Measurements from ENCODE around the gene WSCD2.

DNA sequence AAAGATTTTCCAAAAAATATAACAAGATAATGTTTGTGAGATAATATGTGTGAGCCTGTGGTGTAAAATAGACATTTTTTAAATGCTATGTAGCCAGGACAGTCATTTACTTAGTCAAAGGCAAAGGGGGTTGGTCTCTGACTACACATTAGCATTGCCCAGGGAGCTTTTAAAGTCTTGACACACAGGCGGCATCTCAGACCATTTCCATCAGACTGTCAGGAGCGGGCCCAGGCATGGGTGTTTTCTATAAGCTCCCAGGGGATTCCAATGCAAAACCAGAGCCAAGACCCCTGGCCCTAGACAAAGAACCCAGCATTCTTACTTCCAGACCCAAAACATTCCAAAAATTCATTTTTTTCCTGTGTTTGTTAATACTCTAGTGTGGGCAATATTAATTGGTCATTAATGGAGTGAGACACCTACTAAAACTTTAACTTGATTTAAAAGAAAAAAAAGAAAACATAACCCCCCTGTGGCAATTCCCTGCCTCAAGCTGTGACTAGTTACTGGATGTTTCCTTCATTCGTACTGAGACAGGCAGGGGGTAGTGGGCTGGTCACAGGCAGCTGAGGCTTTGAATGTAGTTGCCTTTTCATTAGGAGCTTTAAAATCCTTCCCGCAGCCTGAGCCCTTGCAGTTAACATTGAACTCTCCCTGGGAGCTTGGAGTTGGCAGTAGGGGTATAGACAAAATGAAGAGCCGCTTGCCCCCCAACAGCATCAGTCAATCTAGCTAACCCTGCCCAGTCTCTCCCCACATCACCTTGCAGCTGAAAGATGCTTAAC is 106.3 kb downstream of the WSCD2 start:
- TF ChIP-seq POLR2AphosphoS5 (IDR thresholded peaks at IDR 0.05; ENCODE audit: insufficient read depth, low read depth, low read length): no peak
- TF ChIP-seq, protein P1, sequence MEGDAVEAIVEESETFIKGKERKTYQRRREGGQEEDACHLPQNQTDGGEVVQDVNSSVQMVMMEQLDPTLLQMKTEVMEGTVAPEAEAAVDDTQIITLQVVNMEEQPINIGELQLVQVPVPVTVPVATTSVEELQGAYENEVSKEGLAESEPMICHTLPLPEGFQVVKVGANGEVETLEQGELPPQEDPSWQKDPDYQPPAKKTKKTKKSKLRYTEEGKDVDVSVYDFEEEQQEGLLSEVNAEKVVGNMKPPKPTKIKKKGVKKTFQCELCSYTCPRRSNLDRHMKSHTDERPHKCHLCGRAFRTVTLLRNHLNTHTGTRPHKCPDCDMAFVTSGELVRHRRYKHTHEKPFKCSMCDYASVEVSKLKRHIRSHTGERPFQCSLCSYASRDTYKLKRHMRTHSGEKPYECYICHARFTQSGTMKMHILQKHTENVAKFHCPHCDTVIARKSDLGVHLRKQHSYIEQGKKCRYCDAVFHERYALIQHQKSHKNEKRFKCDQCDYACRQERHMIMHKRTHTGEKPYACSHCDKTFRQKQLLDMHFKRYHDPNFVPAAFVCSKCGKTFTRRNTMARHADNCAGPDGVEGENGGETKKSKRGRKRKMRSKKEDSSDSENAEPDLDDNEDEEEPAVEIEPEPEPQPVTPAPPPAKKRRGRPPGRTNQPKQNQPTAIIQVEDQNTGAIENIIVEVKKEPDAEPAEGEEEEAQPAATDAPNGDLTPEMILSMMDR (IDR thresholded peaks at IDR 0.05; ENCODE audit: extremely low read depth in 1 of 2, insufficient read depth in 1 of 2, low read depth in 1 of 2, low read length in 2 of 2): no peak
